ENCODE results near the gene ALKBH4.
A peak's percentile ranks its signal among the peaks of the same experiment; 100 is the strongest.
"Not testable (repeated sequence)": the region's sequence is repeated elsewhere in the genome, so short reads cannot be mapped to it uniquely, and the experiment has no call there.

Gene ALKBH4

DNA sequence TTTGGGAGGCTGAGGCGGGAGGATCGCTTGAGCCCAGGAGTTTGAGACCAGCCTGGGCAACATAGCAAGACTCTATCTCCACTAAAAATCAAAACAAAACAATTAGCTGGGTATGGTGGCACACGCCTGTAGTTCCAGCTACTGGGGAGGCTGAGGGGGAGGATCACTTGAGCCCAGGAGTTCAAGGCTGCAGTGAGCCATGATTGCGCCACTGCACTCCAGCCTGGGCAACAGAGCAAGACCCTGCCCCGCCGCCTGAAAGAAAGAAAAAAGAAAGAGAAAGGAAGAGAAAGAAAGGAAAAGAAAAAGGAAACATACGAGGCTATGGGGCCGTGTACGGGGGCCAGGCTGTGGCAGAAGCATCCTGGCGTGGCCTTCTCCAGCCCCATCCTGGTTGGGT lies 9.7 kb downstream of the ALKBH4 start:
- not testable (repeated sequence) for ATAC-seq

DNA sequence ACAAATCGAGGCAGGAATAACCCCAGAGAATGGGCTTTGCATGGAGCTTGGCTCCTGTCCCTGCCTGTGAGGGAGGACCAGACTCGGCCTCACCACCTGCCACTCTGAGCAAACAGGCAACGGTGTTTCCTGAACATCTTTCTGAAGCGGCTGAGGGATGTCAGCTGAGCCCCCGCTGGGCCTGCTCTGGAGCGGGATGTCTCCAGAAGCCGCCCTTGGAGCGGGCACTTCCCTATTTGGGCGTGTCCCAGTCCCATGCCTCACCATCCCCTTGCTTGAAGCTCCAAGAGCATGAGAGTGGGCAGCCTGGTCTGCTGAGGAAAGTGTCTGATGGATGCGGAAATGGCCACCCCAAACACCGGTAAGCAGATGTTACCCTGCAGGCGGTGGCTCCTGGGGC lies 10.2 kb downstream of the ALKBH4 start:
- no peak for ATAC-seq

DNA sequence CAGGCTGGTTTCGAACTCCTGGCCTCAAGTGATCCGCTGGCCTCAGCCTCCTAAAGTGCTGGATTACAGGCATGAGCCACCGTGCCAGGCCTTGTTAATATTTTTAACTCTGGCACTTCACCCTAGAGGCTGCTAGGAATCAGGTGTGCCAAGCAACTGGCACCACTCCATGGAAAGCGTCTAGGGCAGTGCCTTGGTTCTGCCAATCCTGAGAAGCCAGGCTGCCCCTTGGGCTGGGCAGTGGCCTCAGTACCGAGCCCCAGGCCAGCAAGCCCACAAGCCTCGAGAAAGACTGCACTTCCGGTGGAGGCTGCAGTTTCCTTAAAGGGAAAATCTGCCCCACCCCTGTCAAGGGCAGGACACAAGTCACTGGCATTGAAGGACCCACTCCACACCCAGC lies 11.3 kb downstream of the ALKBH4 start:
- ATAC-seq: no peak

DNA sequence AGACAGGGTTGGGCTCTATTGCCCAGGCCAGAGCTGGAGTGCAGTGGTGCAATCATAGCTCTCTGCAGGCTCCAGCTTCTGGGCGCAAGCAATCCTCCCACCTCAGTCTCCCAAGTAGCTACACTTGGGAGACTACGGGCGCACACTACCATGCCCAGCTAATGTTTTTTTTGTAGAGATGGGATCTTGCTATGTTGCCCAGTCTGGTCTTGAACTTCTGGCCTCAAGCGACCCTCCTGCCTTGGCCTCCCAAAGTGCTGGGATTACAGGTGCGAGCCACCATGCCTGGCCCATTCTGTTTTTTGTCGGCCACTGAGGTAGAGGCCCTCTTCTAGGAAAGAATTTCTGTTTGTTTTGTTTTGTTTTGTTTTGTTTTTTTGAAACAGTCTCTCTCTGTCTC lies 12.2 kb downstream of the ALKBH4 start:
- no peak for ATAC-seq

DNA sequence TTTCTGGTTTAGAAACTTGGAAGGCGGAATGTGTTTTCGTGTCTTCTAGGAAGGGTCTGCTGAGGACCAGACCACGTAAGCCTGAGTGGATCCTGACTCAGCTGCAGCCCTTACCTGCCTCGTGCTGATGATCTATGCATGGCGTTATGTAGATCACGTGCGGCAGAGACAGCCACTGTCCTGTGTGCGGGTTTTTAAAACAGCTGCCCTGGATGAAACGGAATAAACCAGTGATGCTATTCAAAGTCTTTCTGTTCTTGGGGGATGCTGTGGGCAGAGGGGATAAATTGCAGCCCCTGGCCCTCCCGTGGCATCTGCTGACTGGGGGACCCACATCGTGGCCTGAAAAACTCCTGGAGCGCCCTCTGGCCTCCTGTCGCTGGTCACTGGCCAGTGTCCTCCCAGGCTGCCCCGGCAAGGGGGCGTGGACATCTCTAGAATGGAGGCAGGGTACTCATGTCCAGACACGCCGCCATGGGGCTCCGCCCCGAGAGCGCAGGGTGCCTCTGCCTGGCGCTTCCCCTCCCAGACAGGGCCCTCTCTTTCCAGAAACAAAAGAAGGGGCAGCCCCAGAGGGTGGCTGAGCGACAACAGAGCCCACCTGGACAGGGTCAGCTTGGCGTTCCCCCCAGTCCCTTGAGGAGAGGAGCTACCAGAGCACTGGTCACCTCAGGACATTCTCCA lies 13.2 kb downstream of the ALKBH4 start:
- no peak for ATAC-seq

DNA sequence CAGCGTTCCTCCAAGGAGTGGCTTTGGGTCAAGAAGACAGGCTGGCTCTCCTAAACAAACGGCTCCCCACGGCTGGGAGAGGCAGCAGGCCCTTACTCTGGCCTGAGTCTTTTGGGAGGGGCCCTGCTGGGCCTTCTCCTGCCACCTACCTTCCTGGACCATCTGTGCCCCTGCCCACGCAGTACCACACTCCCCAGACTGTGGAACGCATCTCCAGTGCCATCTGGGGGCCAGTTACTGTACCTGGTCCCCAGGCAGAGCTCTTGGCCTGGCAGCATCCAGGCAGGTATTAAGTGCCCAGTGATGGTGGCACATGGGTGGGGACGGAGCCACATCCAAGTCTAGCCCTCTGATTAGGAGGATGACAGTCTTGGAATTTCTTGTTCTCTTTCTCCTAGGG lies 14.4 kb downstream of the ALKBH4 start:
- peak; percentile 81 to 86 for ATAC-seq

DNA sequence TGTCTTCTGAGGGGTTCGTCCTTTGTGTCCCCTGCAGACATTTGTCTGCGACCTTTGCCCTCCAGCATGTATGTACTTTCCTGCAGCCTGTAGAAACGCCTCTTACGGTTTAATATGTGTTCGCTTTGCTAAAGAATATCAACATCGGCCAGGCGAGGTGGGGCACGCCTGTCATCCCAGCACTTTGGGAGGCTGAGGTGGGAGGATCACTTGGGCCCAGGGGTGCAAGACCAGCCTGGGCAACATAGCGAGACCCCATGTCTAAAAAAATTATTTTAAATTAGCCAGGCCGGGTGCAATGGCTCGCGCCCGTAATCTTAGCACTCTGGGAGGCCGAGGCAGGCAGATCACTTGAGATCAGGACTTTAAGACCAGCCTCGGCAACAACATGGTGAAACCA lies 15.5 kb downstream of the ALKBH4 start:
- ATAC-seq: no peak

DNA sequence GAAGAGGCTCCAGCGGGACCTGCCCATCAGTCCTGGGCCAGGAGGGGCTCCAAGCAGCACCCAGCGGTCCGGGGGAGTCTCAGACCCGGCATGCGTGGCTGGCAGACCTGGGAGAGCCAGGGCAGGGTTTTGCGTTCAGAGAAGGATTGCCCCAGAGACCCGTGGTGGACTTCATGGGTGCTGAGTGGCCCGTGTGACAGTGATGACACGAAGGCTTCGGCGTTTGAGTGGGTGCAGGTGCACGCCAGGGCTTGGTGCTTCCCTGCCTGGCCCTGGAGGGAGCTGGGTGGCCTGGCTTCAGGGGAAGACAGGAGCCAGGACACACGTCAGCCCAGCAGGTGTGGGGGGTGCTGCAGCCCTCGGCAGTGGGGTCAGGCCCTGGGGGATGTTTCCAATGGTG lies 17.4 kb downstream of the ALKBH4 start:
- ATAC-seq: no peak

DNA sequence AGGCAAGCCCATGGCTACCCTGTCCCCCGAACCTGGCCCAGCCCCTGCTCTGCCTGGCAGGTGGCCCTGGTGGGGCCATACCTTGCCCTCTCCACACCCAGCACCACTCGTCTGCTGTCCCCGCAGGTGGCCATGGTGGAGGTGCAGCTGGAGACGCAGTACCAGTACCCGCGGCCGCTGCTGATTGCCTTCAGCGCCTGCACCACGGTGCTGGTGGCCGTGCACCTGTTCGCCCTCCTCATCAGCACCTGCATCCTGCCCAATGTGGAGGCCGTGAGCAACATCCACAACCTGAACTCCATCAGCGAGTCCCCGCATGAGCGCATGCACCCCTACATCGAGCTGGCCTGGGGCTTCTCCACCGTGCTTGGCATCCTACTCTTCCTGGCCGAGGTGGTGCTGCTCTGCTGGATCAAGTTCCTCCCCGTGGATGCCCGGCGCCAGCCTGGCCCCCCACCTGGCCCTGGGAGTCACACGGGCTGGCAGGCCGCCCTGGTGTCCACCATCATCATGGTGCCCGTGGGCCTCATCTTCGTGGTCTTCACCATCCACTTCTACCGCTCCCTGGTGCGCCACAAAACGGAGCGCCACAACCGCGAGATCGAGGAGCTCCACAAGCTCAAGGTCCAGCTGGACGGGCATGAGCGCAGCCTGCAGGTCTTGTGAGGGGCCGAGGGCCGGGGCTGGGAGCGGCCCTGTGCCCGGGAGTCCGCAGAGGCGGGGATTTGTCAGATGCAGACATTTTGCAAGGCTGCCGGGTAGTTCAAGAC lies 18.1 kb downstream of the ALKBH4 start:
- ATAC-seq: no peak

DNA sequence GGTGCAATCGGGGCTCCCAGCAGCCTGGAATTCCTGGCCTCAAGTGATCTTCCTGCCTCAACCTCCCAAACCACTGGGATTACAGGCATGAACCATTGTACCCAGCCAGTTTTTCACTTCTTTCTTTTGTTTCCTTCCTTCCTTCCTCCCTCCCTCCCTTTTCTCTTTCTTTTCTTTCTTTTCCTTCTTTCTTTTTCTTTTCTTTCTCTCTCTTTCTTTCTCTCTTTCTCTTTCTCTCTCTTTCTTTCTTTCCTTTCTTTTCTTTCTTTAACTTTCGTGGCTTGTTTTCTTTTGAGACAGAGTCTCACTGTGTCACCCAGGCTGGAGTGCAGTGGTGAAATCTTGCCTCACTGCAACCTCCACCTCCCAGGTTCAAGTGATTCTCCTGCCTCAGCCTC lies 19.0 kb downstream of the ALKBH4 start:
- ATAC-seq: no peak

DNA sequence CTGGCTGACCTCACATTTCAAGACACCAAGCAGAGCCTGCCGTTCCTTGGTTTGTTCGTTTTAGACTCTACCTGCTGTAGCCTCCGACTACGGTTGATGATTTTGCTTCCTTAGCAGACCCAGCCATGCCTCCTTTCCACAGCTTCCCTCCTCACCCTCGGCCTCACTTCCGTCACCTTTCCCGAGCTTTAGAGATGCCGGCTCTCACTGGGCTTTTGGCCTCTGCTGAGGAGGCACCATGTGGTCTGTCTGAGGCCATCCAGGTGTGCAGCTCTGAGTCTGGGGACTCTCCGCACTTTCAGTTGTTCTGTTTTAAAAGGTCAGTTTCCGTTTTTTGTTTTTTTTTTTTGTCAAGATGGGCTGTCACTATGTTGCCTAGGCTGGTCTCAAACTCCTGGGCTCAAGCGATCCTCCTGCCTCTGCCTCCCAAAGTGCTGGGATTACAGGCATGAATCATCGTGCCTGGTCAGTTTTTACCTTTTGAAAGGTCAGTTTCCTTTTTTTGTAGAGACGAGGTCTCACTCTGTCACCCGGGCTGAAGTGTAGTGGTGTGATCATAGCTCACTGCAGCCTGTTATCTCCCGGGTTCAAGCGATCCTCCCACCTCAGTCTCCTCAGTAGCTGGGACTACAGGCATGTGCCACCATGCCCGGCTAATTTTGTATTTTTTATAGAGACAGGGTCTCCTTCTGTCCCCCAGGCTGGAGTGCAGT lies 19.5 kb downstream of the ALKBH4 start:
- peak; percentile 30 to 41 for ATAC-seq

DNA sequence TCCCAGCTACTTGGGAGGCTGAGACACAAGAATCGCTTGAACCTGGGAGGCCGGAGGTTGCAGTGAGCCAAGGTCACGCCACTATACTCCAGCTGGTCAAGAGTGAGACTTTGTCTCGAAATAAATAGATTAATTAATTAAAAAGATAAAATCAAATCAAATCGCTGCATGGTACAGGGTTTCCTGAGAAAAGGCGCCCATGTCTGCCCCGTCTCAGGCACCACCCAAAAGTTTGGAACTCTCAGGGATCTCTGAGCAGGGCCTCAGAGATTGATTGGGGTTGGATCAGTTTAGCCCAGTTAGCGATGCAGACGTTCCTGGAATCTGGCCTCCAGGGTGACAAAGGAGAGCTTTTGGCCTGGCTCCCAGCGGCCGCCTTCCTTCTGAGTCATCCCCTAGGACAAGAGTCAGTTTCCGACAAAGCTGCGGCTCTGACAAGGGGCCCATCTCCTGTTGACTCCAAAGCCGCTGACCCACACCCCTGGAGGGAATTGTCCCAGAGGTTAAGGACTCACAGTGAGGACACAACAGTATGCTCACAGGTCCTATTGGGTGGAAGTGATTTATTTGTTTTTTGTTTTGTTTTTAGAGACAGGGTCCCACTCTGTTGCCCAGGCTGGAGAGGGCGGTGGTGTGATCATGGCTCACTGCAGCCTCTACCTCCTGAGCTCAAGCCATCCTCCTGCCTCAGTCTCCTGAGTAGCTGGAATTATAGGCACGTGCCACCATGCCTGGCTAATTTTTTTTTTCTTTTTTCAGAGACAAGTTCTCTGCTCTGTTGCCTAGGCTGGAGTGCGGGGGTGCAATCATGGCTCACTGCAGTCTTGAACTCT lies 24.5 kb downstream of the ALKBH4 start:
- ATAC-seq: no peak

DNA sequence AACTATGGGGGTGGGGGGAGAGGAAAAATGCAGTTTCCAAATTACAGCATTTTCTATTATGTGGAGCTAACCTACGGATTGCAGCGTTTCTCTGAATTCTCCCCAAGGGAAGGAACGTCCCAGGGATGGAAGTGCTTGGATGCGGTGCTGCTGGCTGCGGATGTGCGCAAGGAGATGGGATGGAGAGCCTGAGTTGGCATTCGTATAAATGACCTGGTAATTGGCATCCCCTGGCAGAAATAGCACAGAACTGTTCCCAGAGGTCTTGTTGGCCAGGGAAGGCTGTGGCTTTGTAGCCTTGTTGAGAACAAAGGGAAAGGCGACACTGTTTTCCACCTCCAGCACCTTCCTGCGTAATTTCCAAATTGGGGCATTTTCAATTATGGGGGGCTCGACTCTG lies 28.5 kb downstream of the ALKBH4 start:
- no peak for ATAC-seq

DNA sequence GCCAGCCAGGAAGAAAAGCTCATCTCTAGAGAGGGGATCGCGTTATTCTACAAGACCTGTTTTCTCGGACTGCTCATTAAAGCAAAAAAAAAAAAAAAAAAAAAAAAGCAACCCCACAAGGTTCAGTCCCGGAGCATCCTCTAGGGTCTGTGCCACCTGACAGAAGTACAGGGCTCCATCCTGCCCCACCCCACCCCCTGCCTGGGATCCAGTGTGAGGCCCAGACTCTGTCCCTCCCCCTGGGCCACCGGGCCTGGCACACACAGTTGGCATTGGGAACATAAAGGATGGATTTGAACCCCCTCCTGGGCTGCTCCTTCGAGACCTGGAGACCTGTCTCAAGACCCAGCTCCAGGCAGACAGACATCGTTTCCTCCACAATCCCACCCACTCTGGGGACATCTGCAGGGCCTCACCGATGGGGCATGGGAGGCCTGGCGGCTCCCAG lies 30.6 kb downstream of the ALKBH4 start:
- peak in 1 of 2 donors; percentile 4 for ATAC-seq

DNA sequence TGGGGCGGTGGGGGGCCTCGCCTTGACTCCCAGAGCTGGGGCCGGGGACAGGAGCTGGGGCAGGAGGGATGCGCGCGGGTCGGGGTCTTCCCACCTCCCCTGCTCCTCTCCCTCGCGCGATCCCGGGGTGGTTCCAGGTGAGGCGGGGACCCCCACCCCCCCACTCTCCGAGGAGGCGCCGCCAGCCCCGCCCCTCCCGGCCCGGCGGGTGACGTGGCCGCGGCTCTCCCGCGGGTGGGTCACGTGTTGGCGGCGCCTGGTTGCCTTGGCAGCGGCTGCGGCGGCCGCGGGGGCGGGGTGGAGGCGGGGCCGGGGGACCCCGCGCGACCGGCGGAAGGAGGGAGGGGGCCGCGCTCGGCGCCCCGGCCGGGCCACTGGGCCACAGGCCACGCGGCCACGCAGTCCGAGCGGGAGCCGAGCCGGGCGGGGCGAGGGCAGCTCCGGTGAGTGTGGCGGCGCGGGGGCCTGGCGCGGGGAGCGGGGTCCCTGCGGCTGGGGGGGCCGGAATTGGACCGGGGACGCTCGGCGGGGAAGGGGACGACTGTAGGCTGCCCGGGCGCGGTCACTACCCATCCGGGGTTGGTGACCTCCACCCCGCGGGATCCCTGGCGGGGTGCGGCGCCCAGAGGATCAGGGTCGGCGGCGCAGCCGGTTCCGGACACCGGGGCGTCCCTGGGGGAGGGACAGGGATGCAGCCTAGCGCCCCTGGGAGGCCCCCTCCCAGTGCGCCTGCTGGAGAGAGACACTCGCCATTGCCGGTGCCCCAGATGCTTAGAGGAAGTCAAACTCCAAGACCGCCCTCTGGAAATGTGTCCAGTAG lies 31.2 kb downstream of the ALKBH4 start, which contains the start of gene ORAI2:
ORAI2 (plus strand) TSS at position 357 of the 820 bp plus-strand sequence. CDS start 5,382 bp downstream, outside the sequence.
- peak; percentile 79 to 80 for ATAC-seq

DNA sequence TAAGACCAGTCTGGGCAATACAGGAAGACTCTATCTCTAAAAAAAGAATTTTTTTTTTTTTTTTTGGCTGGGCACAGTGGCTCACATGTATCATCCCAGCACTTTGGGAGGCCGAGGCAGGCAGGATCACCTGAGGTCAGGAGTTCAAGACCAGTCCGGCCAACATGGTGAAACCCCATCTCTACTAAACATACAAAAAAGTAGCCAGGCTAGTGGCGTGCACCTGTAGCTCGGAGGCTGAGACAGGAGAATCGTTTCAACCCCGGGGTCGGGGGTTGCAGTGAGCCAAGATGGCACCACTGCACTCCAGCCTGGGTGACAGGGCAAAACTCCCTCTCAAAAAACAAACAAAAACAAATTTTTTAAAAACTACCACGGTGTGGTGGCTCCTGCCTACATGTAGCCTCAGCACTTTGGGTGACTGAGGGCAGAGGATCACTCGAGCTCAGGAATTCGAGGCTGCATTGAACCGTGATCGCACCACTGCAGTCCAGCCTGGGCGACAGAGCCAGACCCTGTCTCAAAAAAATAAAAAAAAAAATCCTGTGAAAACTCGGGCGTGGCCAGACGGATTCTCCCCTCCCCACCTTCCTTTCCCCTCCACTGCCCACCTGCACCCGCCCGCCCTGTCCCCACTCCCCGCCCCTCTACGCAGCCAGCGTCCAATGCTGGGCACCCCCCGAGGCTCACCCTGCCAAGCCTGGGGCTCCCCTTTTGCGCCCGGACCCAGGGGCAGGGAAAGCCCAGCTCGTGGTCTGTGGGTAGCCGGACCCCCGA lies 32.0 kb downstream of the ALKBH4 start:
- peak; percentile 5 to 14 for ATAC-seq

DNA sequence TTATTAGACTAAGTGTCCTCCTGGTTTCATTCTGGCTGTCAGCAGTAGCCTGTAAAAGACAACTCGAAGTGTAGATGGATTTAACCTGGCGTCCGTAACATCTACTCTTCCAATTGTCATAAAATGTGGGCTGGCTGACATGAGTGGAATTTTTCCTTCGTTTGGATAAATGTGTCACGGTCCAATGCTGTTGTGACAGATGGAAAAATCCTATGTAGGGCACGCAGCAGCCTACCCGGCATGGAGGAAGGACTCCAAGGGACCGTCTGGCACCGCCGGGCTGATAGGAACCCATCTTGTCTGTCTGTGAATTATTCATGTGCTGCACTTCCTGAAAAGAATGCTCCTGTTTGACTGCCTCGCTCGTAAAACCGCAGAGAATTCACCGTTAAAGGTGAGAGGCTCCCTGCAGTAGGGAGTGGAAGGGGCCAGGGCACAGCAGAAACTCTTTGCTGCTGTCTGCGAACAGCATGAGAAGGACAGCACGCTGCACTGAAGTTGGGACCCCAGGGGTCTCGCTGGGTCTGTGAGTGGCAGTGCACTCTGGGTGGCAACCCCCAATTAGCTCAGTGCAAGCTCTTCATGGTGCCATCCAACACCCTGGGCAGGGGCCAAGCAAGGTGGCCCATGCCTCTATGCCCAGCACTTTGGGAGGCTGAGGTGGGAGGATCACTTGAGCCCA lies 32.9 kb downstream of the ALKBH4 start:
- ATAC-seq: peak; percentile 29 to 42

DNA sequence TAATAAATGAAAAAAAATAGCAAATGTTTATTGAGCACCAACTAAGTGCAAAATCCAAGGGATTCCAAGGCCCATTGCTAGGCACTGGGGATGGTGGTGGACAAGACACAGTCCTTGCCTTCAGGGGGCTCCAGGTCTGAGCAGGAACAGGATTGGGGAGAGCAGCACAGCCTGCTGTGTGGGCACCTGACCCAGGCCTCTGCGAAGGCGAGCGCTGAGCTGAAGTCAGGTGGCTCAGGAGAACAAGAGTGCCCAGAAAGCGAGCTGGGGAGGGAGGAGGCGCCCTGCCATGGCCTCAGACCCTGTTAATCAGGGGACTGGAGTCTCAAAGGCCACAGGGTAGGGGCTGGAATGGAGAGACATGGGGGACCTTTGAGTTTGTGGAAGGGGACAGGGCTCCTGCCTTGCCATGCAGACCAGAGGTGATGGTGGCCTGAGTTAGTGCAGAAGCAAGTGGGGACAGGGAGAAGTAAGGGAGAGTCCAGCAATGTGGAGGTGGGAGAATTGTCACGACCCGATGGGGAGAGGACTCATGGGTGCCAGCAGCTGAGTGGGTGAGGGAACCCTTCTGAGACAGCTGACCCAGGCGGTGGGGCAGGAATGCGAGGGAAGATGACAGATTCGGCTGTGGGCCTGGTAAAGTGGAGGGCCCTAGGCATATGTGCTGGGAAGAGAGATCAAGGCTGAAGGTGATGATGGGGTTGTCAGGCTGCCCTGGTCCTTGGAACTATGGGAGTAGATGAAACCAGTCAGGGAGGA lies 35.3 kb downstream of the ALKBH4 start:
- no peak for ATAC-seq

DNA sequence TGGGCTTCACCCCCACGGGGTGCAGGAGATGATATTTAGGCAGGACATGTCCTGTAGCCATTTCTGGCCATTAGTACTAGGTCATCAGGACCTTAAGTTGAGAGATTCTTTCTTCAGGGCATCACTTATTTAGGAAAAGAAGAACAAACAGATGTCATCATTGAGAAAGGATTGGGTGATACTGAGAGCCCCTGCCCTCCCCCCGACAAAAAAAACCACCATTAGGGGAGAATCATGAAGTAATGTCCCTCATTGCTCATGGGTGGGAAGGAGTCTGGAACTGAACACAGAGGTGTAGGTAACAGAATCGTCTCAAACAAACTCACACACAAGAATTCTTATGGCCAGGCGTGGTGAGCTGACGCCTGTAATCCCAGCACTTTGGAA lies 37.7 kb downstream of the ALKBH4 start:
- ATAC-seq: no peak

Measured in activated CD4-positive, CD25-positive, alpha-beta regulatory T cell treated with anti-CD3 and anti-CD28 coated beads, Interleukin-2, amount 50 U/mL, for 24 hours (primary cell).